Measurements from ENCODE around the gene TMEM237. TPM values are rescaled to one million over a fixed set of nuclear protein-coding genes. Genes with fewer than 3 reads are reported as not detected.
A peak's percentile ranks its signal among the peaks of the same experiment; 100 is the strongest.

TMEM237 gene
- total and polyA plus RNA-seq, 8 donors = 18.9 to 61.3 (median 56.9) TPM

DNA sequence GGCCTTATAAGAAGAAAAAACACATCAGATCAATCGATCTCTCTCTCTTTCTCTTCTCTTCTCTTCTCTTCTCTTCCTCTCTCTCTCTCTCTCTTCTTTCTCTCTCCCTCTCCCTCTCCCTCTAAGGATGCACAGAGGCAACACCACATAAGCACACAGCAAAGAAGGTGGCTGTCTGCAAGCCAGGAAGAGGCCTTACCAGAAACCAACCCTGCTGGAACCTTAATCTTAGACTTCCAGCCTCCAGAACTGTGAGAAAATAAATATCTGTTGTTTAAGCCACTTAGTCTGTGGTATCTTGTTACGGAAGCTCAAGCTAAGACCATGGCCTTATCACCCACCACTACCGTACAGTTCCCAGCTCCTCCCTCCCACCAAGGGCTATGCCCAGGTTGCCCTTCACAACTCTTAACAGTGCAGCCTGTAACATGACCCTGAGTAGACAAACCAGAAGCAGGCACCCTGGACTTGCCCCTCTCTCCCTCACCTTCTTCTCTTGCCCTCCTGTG lies 25.2 kb upstream of the TMEM237 start:
- DNase-seq (no peak), ATAC-seq (no peak)
- no peaks in the 10 kb centered on the region for H3K36me3 ChIP-seq
- no peak overlapping the region for H3K27ac ChIP-seq
- no peaks in the 10 kb centered on the region for H3K27me3 ChIP-seq
- H3K9me3 ChIP-seq = no peaks in the 10 kb centered on the region
- no peak overlapping the region for H3K4me3 ChIP-seq
- intact Hi-C loops (cut with DNase I) = no loop called here
- TF ChIP-seq, protein P1, sequence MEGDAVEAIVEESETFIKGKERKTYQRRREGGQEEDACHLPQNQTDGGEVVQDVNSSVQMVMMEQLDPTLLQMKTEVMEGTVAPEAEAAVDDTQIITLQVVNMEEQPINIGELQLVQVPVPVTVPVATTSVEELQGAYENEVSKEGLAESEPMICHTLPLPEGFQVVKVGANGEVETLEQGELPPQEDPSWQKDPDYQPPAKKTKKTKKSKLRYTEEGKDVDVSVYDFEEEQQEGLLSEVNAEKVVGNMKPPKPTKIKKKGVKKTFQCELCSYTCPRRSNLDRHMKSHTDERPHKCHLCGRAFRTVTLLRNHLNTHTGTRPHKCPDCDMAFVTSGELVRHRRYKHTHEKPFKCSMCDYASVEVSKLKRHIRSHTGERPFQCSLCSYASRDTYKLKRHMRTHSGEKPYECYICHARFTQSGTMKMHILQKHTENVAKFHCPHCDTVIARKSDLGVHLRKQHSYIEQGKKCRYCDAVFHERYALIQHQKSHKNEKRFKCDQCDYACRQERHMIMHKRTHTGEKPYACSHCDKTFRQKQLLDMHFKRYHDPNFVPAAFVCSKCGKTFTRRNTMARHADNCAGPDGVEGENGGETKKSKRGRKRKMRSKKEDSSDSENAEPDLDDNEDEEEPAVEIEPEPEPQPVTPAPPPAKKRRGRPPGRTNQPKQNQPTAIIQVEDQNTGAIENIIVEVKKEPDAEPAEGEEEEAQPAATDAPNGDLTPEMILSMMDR (IDR thresholded peaks at IDR 0.05) = no peak
- no peaks in the 10 kb centered on the region for H3K4me1 ChIP-seq

DNA sequence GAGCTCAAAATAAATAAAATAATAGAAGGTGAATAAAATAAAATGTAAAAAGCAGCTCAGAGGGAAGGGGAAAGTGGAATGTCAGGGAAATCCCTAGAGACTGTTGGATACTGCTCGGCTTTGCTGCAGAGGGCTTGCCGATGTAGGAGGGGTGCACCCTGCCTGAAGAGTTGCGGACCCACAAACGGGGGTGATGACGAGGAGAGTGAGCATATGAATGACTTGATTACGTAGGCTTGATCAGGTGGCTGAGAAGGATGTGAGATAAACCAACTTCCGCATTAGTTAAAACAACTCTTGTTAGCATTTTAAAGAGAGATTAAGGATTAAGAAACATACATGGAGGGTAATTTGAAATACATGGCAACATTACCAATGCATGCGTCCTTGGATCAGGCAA lies 21.0 kb upstream of the TMEM237 start:
- TF ChIP-seq, protein P1 (IDR thresholded peaks at IDR 0.05) = no peak

DNA sequence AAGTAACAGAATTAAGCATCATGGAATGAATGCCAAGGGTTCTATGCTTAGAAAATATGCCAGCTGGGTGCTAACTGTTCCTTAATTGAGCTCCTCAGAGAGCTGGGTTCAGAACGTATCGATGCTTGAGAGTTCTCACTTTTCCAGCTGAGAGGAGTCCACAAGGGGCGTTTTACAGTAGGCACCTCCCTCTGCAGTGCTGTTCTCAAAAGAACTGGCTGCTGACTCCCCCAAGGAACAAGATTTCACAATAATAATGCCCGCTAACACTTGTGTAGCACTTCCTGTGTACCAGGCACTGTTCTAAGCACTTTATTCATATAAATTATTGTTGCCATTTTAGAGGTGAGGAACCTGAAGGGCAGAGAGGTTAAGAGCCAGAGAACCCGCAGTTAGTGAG lies 18.1 kb upstream of the TMEM237 start:
- Histone ChIP-seq H3K27ac (no peak overlapping the region), H3K4me3 (no peak overlapping the region), H3K36me3 (no peaks in the 10 kb centered on the region), H3K9me3 (no peaks in the 10 kb centered on the region), H3K27me3 (no peaks in the 10 kb centered on the region), H3K4me1 (no peaks in the 10 kb centered on the region)
- intact Hi-C loops (cut with DNase I) = no loop called here
- DNase-seq = no peak
- TF ChIP-seq, protein P1 (IDR thresholded peaks at IDR 0.05) = no peak
- peak; percentile 17 for ATAC-seq

More for the DNA sequence above, 21.0 kb upstream of the TMEM237 start:
- H3K27me3 ChIP-seq = no peaks in the 10 kb centered on the region
- intact Hi-C loops (cut with DNase I) = no loop called here
- ATAC-seq (no peak), DNase-seq (no peak)
- H3K4me1 ChIP-seq = no peaks in the 10 kb centered on the region
- H3K36me3 ChIP-seq = no peaks in the 10 kb centered on the region
- H3K9me3 ChIP-seq = no peaks in the 10 kb centered on the region
- no peak overlapping the region for H3K27ac ChIP-seq
- no peak overlapping the region for H3K4me3 ChIP-seq

DNA sequence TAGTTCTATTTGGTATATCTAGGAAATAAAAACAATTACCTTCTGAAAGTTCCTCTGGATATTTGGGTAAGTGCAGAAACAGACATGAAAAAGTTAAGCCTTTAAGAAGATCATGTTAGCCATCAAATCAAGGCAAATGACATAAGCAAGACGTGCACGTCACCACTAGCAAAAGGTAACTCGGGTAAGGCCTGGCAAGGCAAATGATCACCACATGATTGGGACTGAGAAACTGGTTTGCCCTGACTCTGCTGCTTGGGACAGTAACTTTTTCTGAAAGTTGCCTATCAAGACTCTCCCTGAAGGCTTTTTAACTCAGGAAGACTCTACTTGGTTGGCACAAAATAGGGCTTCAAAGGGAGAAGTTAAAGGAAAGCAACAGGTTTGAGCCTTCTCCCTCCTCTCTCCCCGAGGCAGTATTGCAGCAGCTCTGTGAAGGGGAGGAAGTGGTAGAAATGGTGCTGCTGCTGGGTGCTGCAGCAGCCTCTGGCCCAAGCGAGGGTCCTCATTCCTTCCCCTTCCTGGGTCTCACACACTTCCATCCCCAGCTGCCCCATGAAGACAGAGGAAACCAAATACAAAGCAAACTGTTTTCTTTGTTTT lies 17.1 kb upstream of the TMEM237 start:
- DNase-seq (no peak), ATAC-seq (no peak)
- Histone ChIP-seq H3K27me3 (no peaks in the 10 kb centered on the region), H3K4me3 (no peak overlapping the region), H3K27ac (no peak overlapping the region), H3K4me1 (no peaks in the 10 kb centered on the region), H3K9me3 (no peaks in the 10 kb centered on the region), H3K36me3 (no peaks in the 10 kb centered on the region)
- intact Hi-C loops (cut with DNase I) = no loop called here
- TF ChIP-seq, protein P1 (IDR thresholded peaks at IDR 0.05) = no peak

DNA sequence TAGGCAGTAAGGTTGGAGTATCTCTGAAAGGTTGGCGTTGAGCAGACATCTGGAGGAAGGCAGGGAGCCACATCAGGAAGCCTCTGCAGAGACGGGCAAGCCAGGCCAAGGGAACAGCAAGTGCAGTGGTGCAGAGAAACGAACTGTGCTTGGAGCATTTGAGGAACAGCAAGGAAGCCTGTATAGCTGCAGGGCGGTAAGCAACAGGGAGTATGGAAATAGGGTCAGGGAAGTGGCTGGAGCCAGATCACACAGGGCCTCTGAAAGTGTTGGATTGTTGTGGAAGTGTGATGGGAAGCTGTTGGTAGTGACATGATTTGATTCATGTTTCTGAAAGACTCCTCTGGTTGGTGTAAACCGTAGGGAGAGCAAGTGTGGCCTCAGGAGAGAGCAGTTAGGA lies 13.4 kb upstream of the TMEM237 start:
- Histone ChIP-seq H3K27ac (no peak overlapping the region), H3K27me3 (no peaks in the 10 kb centered on the region), H3K4me1 (no peaks in the 10 kb centered on the region), H3K4me3 (no peak overlapping the region), H3K9me3 (no peaks in the 10 kb centered on the region), H3K36me3 (no peaks in the 10 kb centered on the region)
- intact Hi-C loops (cut with DNase I) = no loop called here
- no peak for ATAC-seq
- TF ChIP-seq, protein P1 (IDR thresholded peaks at IDR 0.05) = no peak
- DNase-seq = no peak

Measured in left lung (tissue), 10 donors.